Caco-2 (cell line): ENCODE results near the gene ATP1A3. TPM values are rescaled to one million over a fixed set of nuclear protein-coding genes. Genes with fewer than 3 reads are reported as not detected.

ENCODE experiments used
- BruUV-seq: library from RNA; stranded (reverse); fragments of 400-500 nt; replicated peaks from 2 replicates; lab custom pipeline; 2021; lab: Mats Ljungman, UMichigan
- CTCF ChIA-PET: fragments of 300-600 bp; sonication (Branson Sonifier 250); formaldehyde crosslinking; loops from one replicate; lab custom pipeline; 2022; ENCODE audit warnings: antibody characterized with exemption; lab: Charles Lee
- POLR2A ChIA-PET: fragments of 300-600 bp; sonication (Branson Sonifier 250); formaldehyde crosslinking; loops from one replicate; lab custom pipeline; 2022; ENCODE audit warnings: antibody characterized with exemption; lab: Charles Lee
- DNase-seq, 2 experiments: peaks; one replicate each; pipeline versions ENCODE4 v3.0.0 to v3.0.0-alpha.2; 2020 to 2022
- H3K27me3 ChIP-seq: replicated peaks from 2 replicates; pipeline ENCODE4 v1.6.0; 2011; ENCODE audit warnings: low read length; ENCODE audit not compliant: control insufficient read depth, insufficient read depth
- H3K36me3 ChIP-seq: 2 replicates; pipeline ENCODE4 v1.5.1; 2011; ENCODE audit warnings: low read length; ENCODE audit not compliant: control insufficient read depth, insufficient read depth
- H3K4me1 ChIP-seq: fragments of 250-450 bp; sonication (Bioruptor Pico); 2 replicates; pipeline ENCODE4 v1.5.1; 2020; ENCODE audit warnings: mild to moderate bottlenecking
- H3K4me3 ChIP-seq: 2 replicates; pipeline ENCODE4 v1.5.1; 2011; ENCODE audit warnings: low read depth, mild to moderate bottlenecking, control low read depth, low read length
- H3K9me3 ChIP-seq: fragments of 250-450 bp; sonication (Bioruptor Pico); 2 replicates; pipeline ENCODE4 v1.5.1; 2020; ENCODE audit warnings: mild to moderate bottlenecking, moderate library complexity
- H3K27ac Mint-ChIP-seq: one replicate; pipeline ENCODE4 v1.8.0; 2022; ENCODE audit warnings: mixed read lengths; ENCODE audit not compliant: unreplicated experiment
- H3K27me3 Mint-ChIP-seq: one replicate; pipeline ENCODE4 v1.8.0; 2022; ENCODE audit warnings: mixed read lengths; ENCODE audit not compliant: insufficient read depth, unreplicated experiment
- H3K36me3 Mint-ChIP-seq: one replicate; pipeline ENCODE4 v1.8.0; 2022; ENCODE audit warnings: mild to moderate bottlenecking, mixed read lengths; ENCODE audit not compliant: insufficient read depth, unreplicated experiment
- H3K4me1 Mint-ChIP-seq: one replicate; pipeline ENCODE4 v1.8.0; 2022; ENCODE audit warnings: low read depth, mixed read lengths; ENCODE audit not compliant: unreplicated experiment
- H3K4me3 Mint-ChIP-seq: one replicate; pipeline ENCODE4 v1.8.0; 2022; ENCODE audit warnings: mild to moderate bottlenecking, moderate library complexity, mixed read lengths; ENCODE audit not compliant: unreplicated experiment
- H3K9me3 Mint-ChIP-seq: one replicate; pipeline ENCODE4 v1.8.0; 2022; ENCODE audit warnings: mixed read lengths; ENCODE audit not compliant: unreplicated experiment
- intact Hi-C: fragments of 100-400 bp; cut with micrococcal nuclease; formaldehyde crosslinking; loops from one replicate; pipeline ENCODE4 v1.10.0; 2022; ENCODE audit not compliant: unreplicated experiment
- total RNA-seq: library from RNA; stranded (reverse); gene quantifications from 2 replicates; pipeline ENCODE4 v1.2.3, GENCODE V29; 2022
- TF ChIP-seq, protein P1 (sequence below), 2 experiments: fragments of 200-600 bp in 1 of 2; IDR thresholded peaks; 1 replicate in 1 of 2; 2 replicates in 1 of 2; pipeline versions ENCODE4 v1.5.1 to v1.8.0; 2011 to 2022; ENCODE audit warnings: antibody characterized with exemption in 1 of 2, control low read depth in 1 of 2, inconsistent platforms in 1 of 2, low read depth in 1 of 2, low read length in 1 of 2, mild to moderate bottlenecking in 1 of 2, moderate library complexity in 1 of 2; ENCODE audit not compliant: insufficient read depth in 1 of 2, severe bottlenecking in 1 of 2, unreplicated experiment in 1 of 2

Gene ATP1A3
- total RNA-seq, 1 experiment from 2014 or later, result 0.54 TPM

DNA sequence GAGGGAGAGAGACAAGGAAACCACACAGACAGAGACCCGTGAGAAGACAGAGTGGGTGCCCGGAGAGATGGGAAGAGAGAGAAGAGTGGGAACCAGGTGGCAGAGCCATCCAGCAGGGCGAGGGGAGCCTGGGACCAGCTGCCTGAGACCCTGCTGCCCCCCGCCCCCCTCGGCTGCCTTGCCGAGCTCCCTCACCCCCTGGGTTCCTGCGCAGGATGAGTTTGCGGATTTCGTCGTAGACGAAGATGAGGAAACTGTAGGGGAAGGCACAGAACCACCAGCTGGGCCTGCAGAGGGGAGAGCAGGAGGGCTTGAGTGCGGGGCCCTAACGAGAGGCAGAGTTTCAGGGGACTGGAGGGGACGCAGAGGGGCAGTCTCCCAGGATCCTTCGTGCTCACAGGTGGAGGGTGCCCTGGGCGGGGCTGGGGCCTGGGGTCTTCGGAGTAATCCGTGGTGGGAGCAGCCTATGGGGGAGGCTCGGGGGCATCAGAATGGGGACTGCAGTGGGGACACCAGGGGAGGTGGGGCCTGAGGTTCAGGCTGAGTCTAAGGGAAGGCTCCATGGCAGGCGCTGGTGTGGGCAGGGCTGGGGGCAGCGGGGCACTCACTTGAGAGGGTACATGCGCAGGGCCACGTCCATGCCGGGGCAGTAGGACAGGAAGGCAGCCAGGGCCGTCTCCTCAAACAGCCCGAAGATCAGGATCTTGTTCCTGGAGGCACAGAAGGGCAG, 26.8 kb downstream of the ATP1A3 start:
- TF ChIP-seq, protein P1, sequence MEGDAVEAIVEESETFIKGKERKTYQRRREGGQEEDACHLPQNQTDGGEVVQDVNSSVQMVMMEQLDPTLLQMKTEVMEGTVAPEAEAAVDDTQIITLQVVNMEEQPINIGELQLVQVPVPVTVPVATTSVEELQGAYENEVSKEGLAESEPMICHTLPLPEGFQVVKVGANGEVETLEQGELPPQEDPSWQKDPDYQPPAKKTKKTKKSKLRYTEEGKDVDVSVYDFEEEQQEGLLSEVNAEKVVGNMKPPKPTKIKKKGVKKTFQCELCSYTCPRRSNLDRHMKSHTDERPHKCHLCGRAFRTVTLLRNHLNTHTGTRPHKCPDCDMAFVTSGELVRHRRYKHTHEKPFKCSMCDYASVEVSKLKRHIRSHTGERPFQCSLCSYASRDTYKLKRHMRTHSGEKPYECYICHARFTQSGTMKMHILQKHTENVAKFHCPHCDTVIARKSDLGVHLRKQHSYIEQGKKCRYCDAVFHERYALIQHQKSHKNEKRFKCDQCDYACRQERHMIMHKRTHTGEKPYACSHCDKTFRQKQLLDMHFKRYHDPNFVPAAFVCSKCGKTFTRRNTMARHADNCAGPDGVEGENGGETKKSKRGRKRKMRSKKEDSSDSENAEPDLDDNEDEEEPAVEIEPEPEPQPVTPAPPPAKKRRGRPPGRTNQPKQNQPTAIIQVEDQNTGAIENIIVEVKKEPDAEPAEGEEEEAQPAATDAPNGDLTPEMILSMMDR (IDR thresholded peaks at IDR 0.05; ENCODE audit: insufficient read depth in 1 of 2, low read depth in 1 of 2, low read length in 1 of 2, severe bottlenecking in 1 of 2, unreplicated experiment in 1 of 2), result no peak
- Mint-ChIP-seq H3K9me3 (no peaks in the 10 kb centered on the region), H3K4me3 (no peak overlapping the region)

DNA sequence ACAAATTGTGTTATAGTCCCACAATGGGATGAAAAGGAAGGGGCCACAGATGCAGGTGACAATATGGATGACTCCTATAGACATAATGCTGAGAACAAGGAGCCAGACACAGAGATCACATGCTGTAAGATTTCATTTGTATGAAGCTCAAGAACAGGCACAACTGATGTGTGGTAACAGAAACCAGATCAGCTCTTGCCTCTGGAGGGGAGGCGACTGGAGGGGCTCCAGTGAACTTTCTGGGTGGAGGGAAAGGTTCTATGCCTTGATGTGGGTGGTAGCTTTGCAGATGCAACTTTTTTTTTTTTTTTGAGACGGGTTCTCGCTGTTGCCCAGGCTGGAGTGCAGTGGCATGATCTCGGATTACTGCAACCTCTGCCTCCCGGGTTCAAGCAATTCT, 28.9 kb downstream of the ATP1A3 start:
- intact Hi-C loops, result no loop called here
- TF ChIP-seq, protein P1 (IDR thresholded peaks at IDR 0.05; ENCODE audit: insufficient read depth in 1 of 2, low read depth in 1 of 2, low read length in 1 of 2, severe bottlenecking in 1 of 2, unreplicated experiment in 1 of 2), result no peak
- Mint-ChIP-seq H3K36me3 (no peaks in the 10 kb centered on the region), H3K9me3 (no peaks in the 10 kb centered on the region), H3K27me3 (peaks cover 17% of the 10 kb centered on the region), H3K27ac (no peak overlapping the region), H3K4me1 (no peaks in the 10 kb centered on the region), H3K4me3 (no peak overlapping the region)
- no peaks in the 10 kb centered on the region for H3K9me3 ChIP-seq
- H3K4me3 ChIP-seq, result no peak overlapping the region
- H3K36me3 ChIP-seq, result no peaks in the 10 kb centered on the region
- CTCF ChIA-PET, result interaction anchor here (0.6 to 0.7 kb wide), 3 partner anchors 116 to 1798 kb away, joined by 3 to 6 read pairs (median 5); no protein-coding TSS in a partner anchor
- BruUV-seq, result no TSS peak
- no peaks in the 10 kb centered on the region for H3K27me3 ChIP-seq
- H3K4me1 ChIP-seq, result no peaks in the 10 kb centered on the region
- DNase-seq, result no peak
- POLR2A ChIA-PET, result no interaction called here

More for the DNA sequence above, 26.8 kb downstream of the ATP1A3 start:
- Mint-ChIP-seq H3K27me3 (peaks cover 23% of the 10 kb centered on the region), H3K36me3 (no peaks in the 10 kb centered on the region), H3K27ac (no peak overlapping the region), H3K4me1 (no peaks in the 10 kb centered on the region)
- no peaks in the 10 kb centered on the region for H3K9me3 ChIP-seq
- H3K36me3 ChIP-seq, result no peaks in the 10 kb centered on the region
- no TSS peak for BruUV-seq
- no peaks in the 10 kb centered on the region for H3K27me3 ChIP-seq
- no peaks in the 10 kb centered on the region for H3K4me1 ChIP-seq
- CTCF ChIA-PET, result interaction anchor here (0.6 kb wide), 1 partner anchor 9 kb away, joined by 4 read pairs; no protein-coding TSS in a partner anchor
- no peak for DNase-seq
- POLR2A ChIA-PET, result no interaction called here
- H3K4me3 ChIP-seq, result no peak overlapping the region
- intact Hi-C loops, result no loop called here

DNA sequence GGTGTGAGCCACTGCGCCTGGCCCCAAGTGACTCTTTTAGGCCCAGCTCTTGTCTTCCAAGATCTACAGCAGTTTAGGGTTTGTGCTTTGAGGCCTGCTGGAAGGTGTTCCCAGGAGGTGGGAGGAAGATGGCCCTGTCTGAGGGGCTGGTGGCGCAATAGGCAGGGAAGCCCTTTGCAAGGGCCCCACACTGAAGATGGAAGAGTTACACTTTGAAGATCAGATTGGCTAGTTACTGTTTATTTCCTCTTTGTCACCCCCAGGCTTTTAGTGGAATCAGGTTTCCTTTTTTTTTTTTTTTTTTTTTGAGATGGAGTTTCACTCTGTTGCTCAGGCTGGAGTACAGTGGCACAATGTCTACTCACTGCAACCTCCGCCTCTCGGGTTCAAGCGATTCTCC, 33.1 kb downstream of the ATP1A3 start:
- ChIA-PET CTCF (interaction anchor here (0.5 to 1.0 kb wide), 3 partner anchors 15 to 88 kb away, joined by 3 to 4 read pairs (median 3); no protein-coding TSS in a partner anchor), POLR2A (no interaction called here)
- Histone ChIP-seq H3K36me3 (no peaks in the 10 kb centered on the region), H3K27me3 (no peaks in the 10 kb centered on the region), H3K9me3 (no peaks in the 10 kb centered on the region), H3K4me3 (no peak overlapping the region), H3K4me1 (peaks cover 14% of the 10 kb centered on the region)
- peaks cover 13% of the 10 kb centered on the region for H3K4me1 Mint-ChIP-seq
- DNase-seq, result no peak
- no peak overlapping the region for H3K4me3 Mint-ChIP-seq
- TF ChIP-seq, protein P1 (IDR thresholded peaks at IDR 0.05; ENCODE audit: insufficient read depth in 1 of 2, low read depth in 1 of 2, low read length in 1 of 2, severe bottlenecking in 1 of 2, unreplicated experiment in 1 of 2), result no peak
- no TSS peak for BruUV-seq
- peaks cover 6% of the 10 kb centered on the region for H3K36me3 Mint-ChIP-seq
- H3K27me3 Mint-ChIP-seq, result no peaks in the 10 kb centered on the region
- H3K27ac Mint-ChIP-seq, result no peak overlapping the region
- intact Hi-C loops, result no loop called here
- no peaks in the 10 kb centered on the region for H3K9me3 Mint-ChIP-seq
